GM12874 (cell line): ENCODE data around the gene SLC45A2.

Experiments used
- TF ChIP-seq, protein P1 (sequence below): IDR thresholded peaks from 2 replicates; pipeline ENCODE4 v1.5.1; 2011; ENCODE audit warnings: low read depth, mild to moderate bottlenecking, control low read depth, low read length, moderate library complexity; ENCODE audit not compliant: insufficient read depth

Gene SLC45A2

DNA sequence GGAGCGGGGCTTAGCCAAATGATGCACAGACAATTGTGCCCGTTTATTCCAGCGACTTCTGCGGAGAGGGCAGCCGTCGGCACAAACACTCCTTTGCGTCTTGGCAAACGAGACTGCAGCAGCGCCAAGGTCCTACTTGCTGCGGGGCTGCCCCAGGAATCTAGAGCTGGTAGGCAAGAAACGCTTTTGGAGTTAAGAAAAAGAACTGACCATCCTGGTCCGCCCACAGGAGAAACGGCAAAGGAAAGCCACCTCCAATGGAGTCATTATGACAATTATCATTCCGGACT, 46.0 kb downstream of the SLC45A2 start:
- TF ChIP-seq, protein P1, sequence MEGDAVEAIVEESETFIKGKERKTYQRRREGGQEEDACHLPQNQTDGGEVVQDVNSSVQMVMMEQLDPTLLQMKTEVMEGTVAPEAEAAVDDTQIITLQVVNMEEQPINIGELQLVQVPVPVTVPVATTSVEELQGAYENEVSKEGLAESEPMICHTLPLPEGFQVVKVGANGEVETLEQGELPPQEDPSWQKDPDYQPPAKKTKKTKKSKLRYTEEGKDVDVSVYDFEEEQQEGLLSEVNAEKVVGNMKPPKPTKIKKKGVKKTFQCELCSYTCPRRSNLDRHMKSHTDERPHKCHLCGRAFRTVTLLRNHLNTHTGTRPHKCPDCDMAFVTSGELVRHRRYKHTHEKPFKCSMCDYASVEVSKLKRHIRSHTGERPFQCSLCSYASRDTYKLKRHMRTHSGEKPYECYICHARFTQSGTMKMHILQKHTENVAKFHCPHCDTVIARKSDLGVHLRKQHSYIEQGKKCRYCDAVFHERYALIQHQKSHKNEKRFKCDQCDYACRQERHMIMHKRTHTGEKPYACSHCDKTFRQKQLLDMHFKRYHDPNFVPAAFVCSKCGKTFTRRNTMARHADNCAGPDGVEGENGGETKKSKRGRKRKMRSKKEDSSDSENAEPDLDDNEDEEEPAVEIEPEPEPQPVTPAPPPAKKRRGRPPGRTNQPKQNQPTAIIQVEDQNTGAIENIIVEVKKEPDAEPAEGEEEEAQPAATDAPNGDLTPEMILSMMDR = no peak

DNA sequence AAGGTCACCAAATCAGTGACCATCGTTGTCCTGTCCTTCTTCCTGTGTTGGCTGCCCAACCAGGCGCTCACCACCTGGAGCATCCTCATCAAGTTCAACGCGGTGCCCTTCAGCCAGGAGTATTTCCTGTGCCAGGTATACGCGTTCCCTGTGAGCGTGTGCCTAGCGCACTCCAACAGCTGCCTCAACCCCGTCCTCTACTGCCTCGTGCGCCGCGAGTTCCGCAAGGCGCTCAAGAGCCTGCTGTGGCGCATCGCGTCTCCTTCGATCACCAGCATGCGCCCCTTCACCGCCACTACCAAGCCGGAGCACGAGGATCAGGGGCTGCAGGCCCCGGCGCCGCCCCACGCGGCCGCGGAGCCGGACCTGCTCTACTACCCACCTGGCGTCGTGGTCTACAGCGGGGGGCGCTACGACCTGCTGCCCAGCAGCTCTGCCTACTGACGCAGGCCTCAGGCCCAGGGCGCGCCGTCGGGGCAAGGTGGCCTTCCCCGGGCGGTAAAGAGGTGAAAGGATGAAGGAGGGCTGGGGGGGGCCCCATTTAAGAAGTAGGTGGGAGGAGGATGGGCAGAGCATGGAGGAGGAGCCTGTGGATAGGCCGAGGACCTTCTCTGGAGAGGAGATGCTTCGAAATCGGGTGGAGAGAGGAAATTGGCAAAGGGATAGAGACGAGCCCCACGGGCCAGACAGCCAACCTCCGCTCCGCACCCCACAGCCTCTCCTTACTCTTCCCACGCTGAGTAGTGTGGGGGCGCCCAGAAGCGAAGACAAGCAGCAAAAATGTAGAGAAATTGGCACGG, 46.6 kb downstream of the SLC45A2 start:
- TF ChIP-seq, protein P1 = no peak

DNA sequence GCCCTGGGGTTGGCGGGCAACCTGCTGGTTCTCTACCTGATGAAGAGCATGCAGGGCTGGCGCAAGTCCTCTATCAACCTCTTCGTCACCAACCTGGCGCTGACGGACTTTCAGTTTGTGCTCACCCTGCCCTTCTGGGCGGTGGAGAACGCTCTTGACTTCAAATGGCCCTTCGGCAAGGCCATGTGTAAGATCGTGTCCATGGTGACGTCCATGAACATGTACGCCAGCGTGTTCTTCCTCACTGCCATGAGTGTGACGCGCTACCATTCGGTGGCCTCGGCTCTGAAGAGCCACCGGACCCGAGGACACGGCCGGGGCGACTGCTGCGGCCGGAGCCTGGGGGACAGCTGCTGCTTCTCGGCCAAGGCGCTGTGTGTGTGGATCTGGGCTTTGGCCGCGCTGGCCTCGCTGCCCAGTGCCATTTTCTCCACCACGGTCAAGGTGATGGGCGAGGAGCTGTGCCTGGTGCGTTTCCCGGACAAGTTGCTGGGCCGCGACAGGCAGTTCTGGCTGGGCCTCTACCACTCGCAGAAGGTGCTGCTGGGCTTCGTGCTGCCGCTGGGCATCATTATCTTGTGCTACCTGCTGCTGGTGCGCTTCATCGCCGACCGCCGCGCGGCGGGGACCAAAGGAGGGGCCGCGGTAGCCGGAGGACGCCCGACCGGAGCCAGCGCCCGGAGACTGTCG, 47.3 kb downstream of the SLC45A2 start:
- TF ChIP-seq, protein P1 = no peak

DNA sequence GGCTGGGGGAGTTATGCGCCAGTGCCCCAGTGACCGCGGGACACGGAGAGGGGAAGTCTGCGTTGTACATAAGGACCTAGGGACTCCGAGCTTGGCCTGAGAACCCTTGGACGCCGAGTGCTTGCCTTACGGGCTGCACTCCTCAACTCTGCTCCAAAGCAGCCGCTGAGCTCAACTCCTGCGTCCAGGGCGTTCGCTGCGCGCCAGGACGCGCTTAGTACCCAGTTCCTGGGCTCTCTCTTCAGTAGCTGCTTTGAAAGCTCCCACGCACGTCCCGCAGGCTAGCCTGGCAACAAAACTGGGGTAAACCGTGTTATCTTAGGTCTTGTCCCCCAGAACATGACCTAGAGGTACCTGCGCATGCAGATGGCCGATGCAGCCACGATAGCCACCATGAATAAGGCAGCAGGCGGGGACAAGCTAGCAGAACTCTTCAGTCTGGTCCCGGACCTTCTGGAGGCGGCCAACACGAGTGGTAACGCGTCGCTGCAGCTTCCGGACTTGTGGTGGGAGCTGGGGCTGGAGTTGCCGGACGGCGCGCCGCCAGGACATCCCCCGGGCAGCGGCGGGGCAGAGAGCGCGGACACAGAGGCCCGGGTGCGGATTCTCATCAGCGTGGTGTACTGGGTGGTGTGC, 48.0 kb downstream of the SLC45A2 start, which contains the start of gene RXFP3:
RXFP3 (plus strand) TSS at position 6 of the 636 bp plus-strand sequence; CDS start at position 361, 355 bp downstream.
- TF ChIP-seq, protein P1 = no peak

DNA sequence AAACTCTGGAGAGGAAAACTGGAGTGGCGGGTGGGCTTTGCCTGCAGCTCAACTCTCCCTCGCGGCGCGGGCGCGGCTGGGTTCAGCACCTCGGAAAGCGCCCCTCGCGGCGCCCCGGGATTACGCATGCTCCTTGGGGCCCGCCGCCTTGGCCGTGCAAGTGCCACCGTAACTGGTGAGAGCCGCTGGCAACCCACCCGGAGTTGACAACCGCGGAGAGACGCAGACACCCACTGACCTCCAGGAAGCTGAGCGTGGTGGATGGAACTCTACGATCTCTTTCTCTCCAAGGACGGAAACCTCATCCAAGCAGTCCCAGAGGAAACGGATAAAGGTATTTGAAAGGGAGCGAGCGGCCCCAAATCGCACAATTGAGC, 48.5 kb downstream of the SLC45A2 start:
- TF ChIP-seq, protein P1 = peak; percentile 13; the same call in 1 of the 2 replicates

DNA sequence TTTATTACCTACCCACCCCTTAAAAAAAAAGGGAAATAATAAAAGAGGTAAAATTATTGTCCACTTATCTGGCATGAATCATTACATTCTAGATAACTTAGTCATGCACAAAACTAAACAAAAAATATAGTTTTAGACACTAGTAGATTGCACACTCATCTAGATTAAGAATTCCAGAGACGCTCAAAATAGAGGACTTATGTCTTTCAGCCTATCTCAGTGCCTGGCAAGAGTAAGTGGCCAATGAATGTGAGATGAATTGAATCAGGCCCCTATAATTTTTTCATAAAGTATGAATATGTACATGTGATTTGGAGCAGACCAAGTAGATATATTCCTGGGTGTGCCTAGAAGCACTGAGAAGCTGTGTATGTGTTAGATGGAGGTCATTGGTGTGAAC, 50.3 kb downstream of the SLC45A2 start:
- TF ChIP-seq, protein P1 = no peak

DNA sequence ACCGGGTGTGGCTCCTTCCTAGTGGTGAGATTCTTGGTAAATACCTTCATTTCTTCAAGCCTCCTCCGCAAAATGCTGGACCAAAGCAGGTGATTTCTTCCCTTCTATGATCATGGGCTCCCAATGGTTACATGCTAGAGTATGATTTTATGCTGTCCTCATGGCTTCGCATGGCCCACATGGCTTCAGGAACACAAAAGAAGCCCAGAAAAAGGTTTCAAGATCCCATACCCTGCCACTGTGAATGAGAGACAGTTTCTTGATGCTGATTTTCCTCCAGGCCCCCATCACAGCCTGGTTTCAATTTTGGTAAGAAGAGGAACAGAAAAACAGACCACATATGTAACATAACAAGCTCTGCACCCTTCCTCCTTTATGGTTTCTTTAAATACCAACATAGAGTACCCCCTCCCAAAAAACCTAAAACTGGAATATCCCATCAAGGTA, 50.7 kb downstream of the SLC45A2 start:
- TF ChIP-seq, protein P1 = no peak
